Activated CD4-positive, alpha-beta T cell treated with anti-CD3 and anti-CD28 coated beads for 36 hours (primary cell): Measurements from ENCODE around the gene SLC19A1. TPM values are rescaled to one million over a fixed set of nuclear protein-coding genes. Genes with fewer than 3 reads are reported as not detected.

ENCODE experiments used
- ATAC-seq: fragments of 200-7000 bp; cut with Tn5 transposase; one replicate; pipeline ENCODE4 v1.10.0; 2021; ENCODE audit warnings: mild to moderate bottlenecking, moderate library complexity
- CTCF ChIA-PET: fragments of 350-600 bp; sonication (Branson Sonifier 250); formaldehyde crosslinking; loops from one replicate; lab custom pipeline; 2021; ENCODE audit warnings: antibody characterized with exemption; lab: Charles Lee
- POLR2A ChIA-PET: fragments of 350-600 bp; sonication (Branson Sonifier 250); formaldehyde crosslinking; loops from one replicate; lab custom pipeline; 2021; ENCODE audit warnings: antibody characterized with exemption, inconsistent platforms; lab: Charles Lee
- DNase-seq: peaks from one replicate; pipeline ENCODE4 v3.0.0-alpha.2; 2020
- H3K27ac Mint-ChIP-seq: one replicate; pipeline ENCODE4 v1.8.0; 2021; ENCODE audit warnings: mixed read lengths
- H3K27me3 Mint-ChIP-seq: one replicate; pipeline ENCODE4 v1.8.0; 2021; ENCODE audit warnings: mixed read lengths
- H3K36me3 Mint-ChIP-seq: one replicate; pipeline ENCODE4 v1.8.0; 2021; ENCODE audit warnings: low read depth, mixed read lengths
- H3K4me1 Mint-ChIP-seq: one replicate; pipeline ENCODE4 v1.8.0; 2021; ENCODE audit warnings: mixed read lengths
- H3K4me3 Mint-ChIP-seq: one replicate; pipeline ENCODE4 v1.8.0; 2021; ENCODE audit warnings: mild to moderate bottlenecking, moderate library complexity, mixed read lengths
- H3K9me3 Mint-ChIP-seq: one replicate; pipeline ENCODE4 v1.8.0; 2021; ENCODE audit warnings: low read depth, mixed read lengths
- intact Hi-C, 2 experiments: fragments of 100-400 bp; cut with DNase I in 1 of 2; cut with micrococcal nuclease in 1 of 2; formaldehyde crosslinking; loops; one replicate each; pipeline versions ENCODE4 v1.14.2 to v1.15.1; 2022 to 2024; cut with DNase I, micrococcal nuclease
- total RNA-seq, 2 experiments: library from RNA; stranded (reverse); gene quantifications; one replicate each; pipeline ENCODE4 v1.2.3, GENCODE V29; 2021

The SLC19A1 gene
- total RNA-seq, 2 experiments from 2014 or later: 46.1 to 50.0 TPM

DNA sequence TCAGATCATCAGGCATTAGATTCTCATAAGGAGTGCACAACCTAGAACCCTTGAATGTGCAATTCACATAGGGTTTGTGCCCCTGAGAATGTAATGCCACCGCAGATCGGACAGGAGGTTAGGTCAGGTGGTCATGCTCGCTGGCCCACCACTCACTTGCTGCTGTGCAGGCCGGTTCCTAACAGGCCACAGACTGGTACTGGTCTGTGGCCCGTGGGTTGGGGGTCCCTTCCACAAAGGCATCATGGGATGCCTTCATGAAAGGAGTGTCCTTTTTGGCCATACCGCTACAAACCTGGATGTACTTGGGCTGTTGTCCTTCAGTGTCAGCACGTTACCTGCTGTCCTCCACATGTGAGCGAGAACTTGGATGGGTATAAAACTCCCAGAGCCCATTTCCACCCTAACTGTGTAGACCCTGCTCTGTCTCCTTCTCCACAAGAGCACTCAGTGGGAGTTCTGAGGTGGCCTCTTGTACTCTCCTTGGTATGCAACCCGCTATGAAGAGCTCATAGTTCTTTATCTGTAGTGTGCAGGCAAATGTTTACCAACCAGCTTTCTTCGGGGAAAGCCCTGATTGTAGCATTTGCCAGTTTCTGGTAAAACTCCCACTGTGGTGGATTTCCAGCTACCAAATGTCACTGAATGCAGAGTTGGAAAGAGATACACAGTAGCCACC lies 41.7 kb upstream of the SLC19A1 start:
- CTCF ChIA-PET: interaction anchor here (0.6 to 1.3 kb wide), 6 partner anchors 11 to 198 kb away, joined by 3 to 5 read pairs (median 4); no protein-coding TSS in a partner anchor
- H3K9me3 Mint-ChIP-seq: peaks cover 33% of the 10 kb centered on the region
- H3K27me3 Mint-ChIP-seq: peaks cover 17% of the 10 kb centered on the region
- DNase-seq (no peak), ATAC-seq (no peak)
- peaks cover 11% of the 10 kb centered on the region for H3K36me3 Mint-ChIP-seq
- POLR2A ChIA-PET: no interaction called here
- H3K4me1 Mint-ChIP-seq: peaks cover 13% of the 10 kb centered on the region
- H3K4me3 Mint-ChIP-seq: no peak overlapping the region
- intact Hi-C loops: no loop called here
- H3K27ac Mint-ChIP-seq: no peak overlapping the region

DNA sequence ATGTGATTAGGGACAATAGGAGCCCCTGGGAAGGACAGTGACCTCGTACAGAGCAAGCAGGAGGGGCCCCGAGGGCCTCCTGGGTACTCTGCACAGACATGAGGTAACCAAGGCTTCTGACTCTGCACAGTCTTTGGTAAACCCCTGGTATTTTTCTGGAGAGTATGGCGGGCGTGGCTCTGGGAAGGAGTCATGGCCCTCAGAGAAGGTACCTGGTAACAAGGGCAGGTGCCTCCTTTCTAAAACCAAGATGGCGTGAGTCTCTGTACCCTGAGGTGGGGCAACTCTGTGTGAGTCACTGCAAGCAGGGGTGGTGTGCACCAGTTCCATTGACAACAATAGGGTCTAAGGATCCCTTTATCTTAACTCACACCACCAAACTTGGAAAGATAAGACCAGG lies 39.9 kb upstream of the SLC19A1 start:
- peaks cover 18% of the 10 kb centered on the region for H3K9me3 Mint-ChIP-seq
- POLR2A ChIA-PET: no interaction called here
- H3K27ac Mint-ChIP-seq: no peak overlapping the region

DNA sequence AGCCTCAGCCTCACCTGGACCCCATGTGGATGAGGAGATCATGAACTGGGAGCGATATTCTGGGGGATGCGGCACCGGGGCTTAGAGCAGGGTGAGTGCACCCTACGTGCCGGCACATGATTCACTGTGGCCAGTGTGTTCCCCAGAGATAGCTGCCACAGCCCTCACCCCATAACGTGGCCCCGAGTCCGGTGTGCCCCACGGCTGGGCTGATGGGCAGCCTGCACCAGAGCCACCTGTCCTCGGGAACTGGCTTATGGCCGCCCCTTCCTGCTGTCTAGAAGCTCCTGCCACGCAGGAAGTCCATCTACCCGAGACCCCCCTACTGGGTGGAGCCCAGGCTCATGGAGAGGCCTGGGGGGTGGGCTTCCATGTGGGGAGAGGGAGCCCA lies 39.1 kb upstream of the SLC19A1 start:
- POLR2A ChIA-PET: no interaction called here
- ATAC-seq: no peak
- H3K27me3 Mint-ChIP-seq: peaks cover 2% of the 10 kb centered on the region
- H3K9me3 Mint-ChIP-seq: peaks cover 10% of the 10 kb centered on the region
- peaks cover under 1% of the 10 kb centered on the region for H3K36me3 Mint-ChIP-seq
- CTCF ChIA-PET: interaction anchor here (0.5 to 0.7 kb wide), 2 partner anchors 25 to 229 kb away, joined by 3 read pairs; no protein-coding TSS in a partner anchor
- H3K4me1 Mint-ChIP-seq: no peaks in the 10 kb centered on the region
- H3K4me3 Mint-ChIP-seq: no peak overlapping the region
- intact Hi-C loops: no loop called here
- no peak overlapping the region for H3K27ac Mint-ChIP-seq
- no peak for DNase-seq

More for the DNA sequence above, 39.9 kb upstream of the SLC19A1 start:
- no peak overlapping the region for H3K4me3 Mint-ChIP-seq
- intact Hi-C loops: no loop called here
- ATAC-seq (no peak), DNase-seq (no peak)
- CTCF ChIA-PET: interaction anchor here (0.7 kb wide), 1 partner anchor 662 kb away, joined by 3 read pairs; the partner anchor contains the start of gene ITGB2
- peaks cover 5% of the 10 kb centered on the region for H3K27me3 Mint-ChIP-seq
- no peaks in the 10 kb centered on the region for H3K4me1 Mint-ChIP-seq
- peaks cover 8% of the 10 kb centered on the region for H3K36me3 Mint-ChIP-seq

DNA sequence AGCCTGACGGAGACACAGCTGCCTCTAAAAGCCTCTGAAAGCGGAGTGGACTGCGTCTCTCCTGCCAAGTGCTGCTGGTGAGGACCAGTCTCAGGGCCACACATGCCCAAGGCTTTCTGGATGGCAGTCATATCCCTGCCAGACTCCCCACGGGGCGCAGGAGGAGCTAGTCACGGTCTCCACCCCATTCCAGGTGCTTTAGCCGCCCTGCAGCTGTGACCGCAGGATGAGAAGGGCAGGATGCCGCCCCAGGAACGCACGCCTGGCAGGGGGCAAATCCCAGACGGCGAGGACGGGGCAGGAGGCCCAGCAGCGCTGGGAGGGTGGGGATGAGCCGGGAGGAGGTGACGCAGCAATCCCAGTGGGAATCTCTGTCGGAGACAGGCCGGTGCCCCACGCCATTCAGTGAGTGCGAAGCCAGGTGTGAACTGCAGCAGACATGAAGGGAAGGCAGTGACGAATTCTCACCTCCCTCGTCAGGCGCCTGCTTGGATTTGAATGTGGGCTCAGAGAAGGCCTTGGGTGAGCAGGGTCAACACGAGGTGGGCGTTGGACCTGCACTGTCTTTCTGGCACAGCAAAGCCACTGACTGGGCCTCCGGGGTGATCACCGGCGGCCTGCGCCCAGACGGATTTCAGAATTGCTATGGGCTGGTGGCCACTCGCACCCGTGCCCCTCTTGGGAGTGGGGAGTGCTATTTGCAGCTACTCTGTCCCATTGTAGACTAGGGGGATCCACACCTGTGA lies 38.5 kb upstream of the SLC19A1 start:
- Mint-ChIP-seq H3K27me3 (peaks cover 2% of the 10 kb centered on the region), H3K9me3 (peaks cover 5% of the 10 kb centered on the region), H3K4me1 (no peaks in the 10 kb centered on the region), H3K36me3 (no peaks in the 10 kb centered on the region), H3K4me3 (no peak overlapping the region), H3K27ac (no peak overlapping the region)
- intact Hi-C loops: no loop called here
- no peak for DNase-seq
- ChIA-PET POLR2A (no interaction called here), CTCF (interaction anchor here (0.7 kb wide), 1 partner anchor 25 kb away, joined by 3 read pairs; no protein-coding TSS in a partner anchor)
- ATAC-seq: no peak

DNA sequence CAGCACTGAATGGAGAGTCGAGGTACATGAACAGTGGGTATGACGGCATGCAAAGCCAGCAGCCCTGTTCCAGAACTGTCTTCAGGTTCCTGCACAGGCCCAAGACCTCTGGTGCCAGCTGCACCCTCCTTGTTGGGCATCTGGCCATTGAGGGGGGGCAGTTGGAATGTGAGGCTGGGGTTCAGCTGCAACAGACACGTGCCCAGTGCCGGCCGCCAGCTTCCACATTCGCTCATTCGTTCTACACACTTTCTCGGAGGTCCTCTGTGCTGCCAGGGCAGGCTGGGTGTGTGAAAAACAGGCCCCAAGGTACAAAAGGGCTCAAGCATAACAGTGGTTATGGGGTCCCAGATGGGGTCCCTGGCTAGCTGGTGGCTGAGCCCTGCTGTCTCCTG lies 37.9 kb upstream of the SLC19A1 start:
- H3K9me3 Mint-ChIP-seq: peaks cover 5% of the 10 kb centered on the region
- no peak overlapping the region for H3K4me3 Mint-ChIP-seq
- POLR2A ChIA-PET: no interaction called here
- H3K4me1 Mint-ChIP-seq: no peaks in the 10 kb centered on the region
- ATAC-seq (no peak), DNase-seq (no peak)
- no peaks in the 10 kb centered on the region for H3K36me3 Mint-ChIP-seq
- intact Hi-C loops: no loop called here
- peaks cover 2% of the 10 kb centered on the region for H3K27me3 Mint-ChIP-seq
- CTCF ChIA-PET: no interaction called here
- H3K27ac Mint-ChIP-seq: no peak overlapping the region

DNA sequence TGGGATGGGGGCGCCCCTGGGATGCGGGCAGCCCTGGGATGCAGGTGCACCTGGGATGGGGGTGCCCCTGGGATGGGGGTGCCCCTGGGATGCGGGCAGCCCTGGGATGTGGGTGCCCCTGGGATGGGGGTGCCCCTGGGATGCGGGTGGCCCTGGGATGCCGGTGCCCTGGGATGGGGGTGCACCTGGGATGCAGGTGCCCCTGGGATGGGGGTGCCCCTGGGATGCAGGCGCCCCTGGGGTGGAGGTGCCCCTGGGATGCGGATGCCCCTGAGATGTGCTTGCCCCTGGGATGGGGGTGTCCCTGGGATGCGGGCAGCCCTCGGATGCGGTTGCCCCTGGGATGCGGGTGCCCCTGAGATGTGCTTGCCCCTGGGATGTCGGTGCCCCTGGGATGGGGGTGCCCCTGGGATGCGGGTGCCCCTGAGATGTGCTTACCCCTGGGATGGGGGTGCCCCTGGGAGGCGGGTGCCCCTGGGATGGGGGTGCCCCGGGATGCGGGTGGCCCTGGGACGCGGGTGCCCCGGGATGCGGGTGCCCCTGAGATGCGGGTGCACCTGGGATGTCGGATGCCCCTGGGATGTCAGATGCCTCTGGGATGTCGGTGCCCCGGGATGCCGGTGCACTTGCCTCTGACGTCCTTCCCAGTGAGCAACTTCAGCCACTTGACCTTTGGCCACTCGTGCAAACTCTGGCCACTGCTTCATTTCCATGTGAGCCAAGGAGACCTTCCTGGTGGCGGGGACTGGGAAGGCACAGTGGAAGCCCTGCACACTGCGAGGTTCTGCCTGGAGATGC lies 37.3 kb upstream of the SLC19A1 start:
- ATAC-seq (no peak), DNase-seq (no peak)
- intact Hi-C loops: no loop called here
- Mint-ChIP-seq H3K4me1 (no peaks in the 10 kb centered on the region), H3K4me3 (no peak overlapping the region), H3K9me3 (peaks cover 5% of the 10 kb centered on the region), H3K27ac (no peak overlapping the region), H3K36me3 (no peaks in the 10 kb centered on the region), H3K27me3 (peaks cover 2% of the 10 kb centered on the region)
- POLR2A ChIA-PET: no interaction called here
- CTCF ChIA-PET: no interaction called here

DNA sequence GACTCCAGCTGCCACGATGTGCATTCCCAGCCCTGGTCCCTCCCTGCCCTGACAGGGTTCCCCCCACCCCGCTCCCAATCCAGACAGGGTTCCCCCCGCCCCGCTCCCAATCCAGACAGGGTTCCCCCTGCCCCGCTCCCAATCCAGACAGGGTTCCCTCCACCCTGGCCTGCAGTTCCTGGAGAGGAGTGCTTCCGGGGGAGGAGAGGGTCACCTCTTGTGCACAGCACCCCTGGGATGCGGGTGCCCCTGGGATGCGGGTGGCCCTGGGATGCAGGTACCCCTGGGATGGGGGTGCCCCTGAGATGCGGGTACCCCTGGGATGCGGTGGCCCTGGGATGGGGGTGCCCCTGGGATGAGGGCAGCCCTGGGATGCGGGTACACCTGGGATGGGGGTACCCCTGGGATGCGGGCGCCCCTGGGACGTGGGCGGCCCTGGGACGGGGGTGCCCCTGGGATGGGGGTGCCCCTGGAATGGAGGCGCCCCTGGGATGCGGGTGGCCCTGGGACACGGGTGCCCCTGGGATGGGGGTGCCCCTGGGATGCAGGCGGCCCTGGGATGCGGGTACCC lies 36.7 kb upstream of the SLC19A1 start:
- peaks cover 5% of the 10 kb centered on the region for H3K9me3 Mint-ChIP-seq
- H3K27me3 Mint-ChIP-seq: peaks cover 2% of the 10 kb centered on the region
- H3K4me1 Mint-ChIP-seq: no peaks in the 10 kb centered on the region
- ChIA-PET CTCF (no interaction called here), POLR2A (no interaction called here)
- intact Hi-C loops: no loop called here
- no peak overlapping the region for H3K27ac Mint-ChIP-seq
- H3K36me3 Mint-ChIP-seq: no peaks in the 10 kb centered on the region
- no peak for DNase-seq
- no peak for ATAC-seq
- no peak overlapping the region for H3K4me3 Mint-ChIP-seq

DNA sequence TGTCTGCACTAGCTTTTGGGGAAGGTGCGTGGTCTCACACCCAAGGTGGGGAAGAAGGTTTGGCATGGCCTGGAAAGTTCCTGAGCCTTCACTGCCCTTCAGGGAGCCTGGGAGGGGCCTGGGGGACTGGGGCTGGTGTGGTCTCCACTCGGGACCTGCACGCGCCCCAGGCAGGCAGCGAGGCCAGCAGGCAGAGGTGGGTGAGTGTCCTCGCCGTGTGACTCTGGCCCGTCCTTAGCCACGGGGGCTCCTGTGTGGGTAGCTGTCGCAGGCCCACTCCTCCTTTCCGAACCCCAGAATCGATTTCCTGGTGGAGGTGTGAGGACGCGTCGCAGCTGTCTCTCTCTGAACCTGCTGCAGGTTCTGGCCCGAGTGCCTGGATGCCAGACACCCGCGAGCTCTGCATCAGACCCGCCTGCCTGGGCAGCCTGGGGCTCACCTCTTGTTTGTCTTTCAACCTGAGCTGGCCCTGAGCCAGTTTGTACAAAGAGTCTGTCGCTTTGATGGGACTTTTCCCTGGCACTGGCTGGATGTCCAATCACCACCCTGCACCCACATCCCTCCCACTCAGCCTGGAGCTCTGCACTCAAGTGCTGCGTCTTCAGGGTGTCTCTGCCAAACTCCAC lies 36.0 kb upstream of the SLC19A1 start:
- H3K9me3 Mint-ChIP-seq: peaks cover 3% of the 10 kb centered on the region
- H3K27ac Mint-ChIP-seq: no peak overlapping the region
- intact Hi-C loops: no loop called here
- peaks cover 2% of the 10 kb centered on the region for H3K27me3 Mint-ChIP-seq
- no peaks in the 10 kb centered on the region for H3K36me3 Mint-ChIP-seq
- ChIA-PET CTCF (interaction anchor here (0.6 kb wide), 1 partner anchor 170 kb away, joined by 3 read pairs; no protein-coding TSS in a partner anchor), POLR2A (no interaction called here)
- DNase-seq: no peak
- no peak for ATAC-seq
- no peaks in the 10 kb centered on the region for H3K4me1 Mint-ChIP-seq
- H3K4me3 Mint-ChIP-seq: no peak overlapping the region

DNA sequence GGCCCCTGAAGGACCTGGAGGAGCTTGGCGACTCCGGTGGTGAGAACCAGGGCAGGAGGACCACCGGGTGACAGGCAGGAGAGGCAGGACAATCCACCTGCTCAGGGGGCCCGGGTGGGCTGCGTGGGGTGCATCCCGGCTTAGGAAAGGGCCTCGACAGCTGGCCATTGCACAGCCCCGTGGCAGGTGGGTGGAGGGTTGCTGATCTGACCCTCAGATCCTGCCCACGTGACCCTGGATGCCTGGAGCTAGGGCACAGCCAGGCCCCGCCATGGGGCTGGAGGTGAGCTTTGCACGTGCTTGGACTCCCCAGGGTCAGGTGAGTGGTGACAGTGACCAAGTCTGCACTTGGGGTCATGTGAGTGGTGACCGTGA lies 35.5 kb upstream of the SLC19A1 start:
- intact Hi-C loops: no loop called here
- Mint-ChIP-seq H3K4me3 (no peak overlapping the region), H3K36me3 (no peaks in the 10 kb centered on the region), H3K27ac (no peak overlapping the region), H3K27me3 (no peaks in the 10 kb centered on the region), H3K9me3 (no peaks in the 10 kb centered on the region), H3K4me1 (no peaks in the 10 kb centered on the region)
- ChIA-PET CTCF (interaction anchor here (0.6 kb wide), 1 partner anchor 170 kb away, joined by 3 read pairs; no protein-coding TSS in a partner anchor), POLR2A (no interaction called here)
- DNase-seq (no peak), ATAC-seq (no peak)

DNA sequence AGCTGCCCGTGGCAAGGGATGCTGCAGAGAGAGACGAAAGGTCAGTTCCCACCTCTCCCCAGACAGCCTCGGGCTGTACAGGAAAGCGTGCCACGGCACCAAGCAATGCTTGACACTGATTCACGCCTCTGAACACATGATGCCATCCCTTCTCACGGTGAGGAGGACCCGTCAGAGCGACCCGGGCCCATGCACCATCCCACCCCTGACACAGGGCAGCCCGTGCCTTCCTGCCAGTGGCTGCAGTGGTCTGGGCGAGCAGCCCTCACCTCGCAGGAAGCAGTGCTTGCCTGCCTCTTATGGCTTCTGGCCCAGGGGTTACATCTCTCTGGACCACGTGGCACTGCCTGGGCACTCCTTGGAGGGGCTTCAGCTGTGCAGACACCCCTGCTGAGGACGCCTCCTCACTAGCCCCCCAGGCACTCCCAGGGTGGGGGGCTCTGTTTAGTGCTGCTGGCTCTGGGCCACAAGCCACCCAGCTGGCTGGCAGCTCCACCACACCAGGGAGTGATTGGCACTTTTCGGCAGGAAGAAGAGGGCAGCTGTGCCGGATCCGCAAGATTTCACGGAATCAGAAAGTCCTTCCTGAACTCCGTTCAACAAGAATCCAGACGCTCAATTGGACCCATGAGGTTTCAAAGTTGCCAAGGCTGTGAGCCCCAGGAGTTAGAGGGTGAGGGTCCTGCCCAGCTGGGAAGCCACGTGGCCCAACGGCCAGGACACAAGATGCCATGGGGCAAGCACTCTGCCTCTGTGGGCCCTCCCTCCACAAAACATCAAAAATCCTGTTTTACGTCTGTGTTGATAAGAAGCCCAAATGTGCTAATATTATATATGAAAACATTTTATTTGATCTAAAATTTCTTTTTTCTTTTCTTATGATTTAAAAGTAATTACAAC lies 34.8 kb upstream of the SLC19A1 start:
- Mint-ChIP-seq H3K4me3 (no peak overlapping the region), H3K27me3 (no peaks in the 10 kb centered on the region), H3K4me1 (no peaks in the 10 kb centered on the region), H3K9me3 (no peaks in the 10 kb centered on the region), H3K27ac (no peak overlapping the region), H3K36me3 (no peaks in the 10 kb centered on the region)
- no peak for DNase-seq
- ChIA-PET CTCF (interaction anchor here (1.1 kb wide), 1 partner anchor 21 kb away, joined by 4 read pairs; no protein-coding TSS in a partner anchor), POLR2A (no interaction called here)
- intact Hi-C loops: no loop called here
- ATAC-seq: no peak
